ENCODE measurements around the gene CHD5.

CHD5 gene

DNA sequence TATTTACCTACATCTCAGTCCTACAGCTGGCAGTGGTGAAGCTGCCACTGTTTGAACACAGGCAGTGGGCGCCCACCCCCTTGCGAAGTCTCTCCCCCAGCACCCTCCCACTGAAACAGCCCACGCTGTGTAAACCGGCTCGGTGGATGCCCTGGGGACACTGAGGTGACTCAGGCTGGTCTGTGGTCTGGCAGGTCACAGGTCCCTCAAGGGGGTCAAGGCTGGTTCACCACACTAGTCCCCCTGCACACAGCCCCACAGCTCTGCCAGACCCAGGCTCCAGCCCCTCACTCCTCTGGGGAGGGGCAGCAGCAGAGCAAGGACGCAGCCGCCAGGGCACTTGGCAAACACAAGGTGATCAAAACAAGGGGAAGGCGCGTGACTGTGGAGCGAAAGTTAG, 7.6 kb downstream of the CHD5 start:
- no peak for DNase-seq (ENCODE audit: low spot score)

DNA sequence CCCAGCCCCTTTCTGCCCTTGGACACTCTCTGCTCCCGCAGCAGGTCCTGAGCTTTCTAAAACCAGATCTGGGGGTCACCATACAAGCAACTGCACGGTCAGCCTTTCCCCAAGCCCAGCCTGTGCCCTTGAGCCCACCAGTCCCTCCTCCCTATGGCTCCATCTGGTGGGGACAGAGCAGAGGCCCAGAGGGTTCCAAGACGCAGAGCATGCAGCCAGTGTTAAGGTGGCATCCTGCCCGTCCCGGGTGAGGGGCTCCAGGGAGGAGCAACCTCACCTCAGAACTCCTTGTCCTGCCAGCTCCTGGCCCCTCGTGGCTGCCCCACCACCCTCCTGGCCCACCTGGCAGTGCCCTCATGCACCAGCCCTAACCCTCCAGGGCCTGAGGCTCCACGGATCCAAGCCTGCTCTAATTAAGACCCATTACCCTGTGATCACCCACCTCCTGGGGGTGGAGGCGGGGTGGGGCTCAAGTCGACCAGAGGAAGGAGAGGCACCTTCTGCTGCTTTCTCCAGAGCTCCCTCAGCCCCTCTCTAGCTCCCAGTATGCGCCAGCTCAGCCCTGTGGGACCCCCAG, 8.5 kb downstream of the CHD5 start:
- no peak for DNase-seq (ENCODE audit: low spot score)

DNA sequence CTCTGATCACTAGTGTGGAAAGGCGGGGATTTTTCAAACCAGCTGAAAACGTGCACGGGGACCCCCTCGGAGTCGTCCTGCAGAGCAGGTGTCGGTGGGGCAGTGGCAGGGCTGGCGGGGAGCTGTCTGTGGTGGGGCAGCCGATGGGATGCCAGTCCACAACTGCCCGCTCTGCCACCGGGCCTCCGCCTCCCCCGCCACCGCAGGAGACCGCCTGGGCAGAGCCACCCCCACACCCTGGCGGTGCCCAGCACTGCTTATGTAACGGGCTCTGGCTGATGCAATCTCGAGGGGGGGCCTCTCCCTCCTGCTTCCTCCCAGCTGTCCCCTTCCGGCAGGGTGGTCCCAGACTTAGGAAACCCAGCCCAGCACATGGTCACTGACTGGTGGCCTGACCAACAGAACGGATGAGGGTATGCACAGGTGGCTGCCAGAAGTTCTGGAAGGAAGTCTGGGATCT, 9.3 kb downstream of the CHD5 start:
- DNase-seq (ENCODE audit: low spot score), result no peak

DNA sequence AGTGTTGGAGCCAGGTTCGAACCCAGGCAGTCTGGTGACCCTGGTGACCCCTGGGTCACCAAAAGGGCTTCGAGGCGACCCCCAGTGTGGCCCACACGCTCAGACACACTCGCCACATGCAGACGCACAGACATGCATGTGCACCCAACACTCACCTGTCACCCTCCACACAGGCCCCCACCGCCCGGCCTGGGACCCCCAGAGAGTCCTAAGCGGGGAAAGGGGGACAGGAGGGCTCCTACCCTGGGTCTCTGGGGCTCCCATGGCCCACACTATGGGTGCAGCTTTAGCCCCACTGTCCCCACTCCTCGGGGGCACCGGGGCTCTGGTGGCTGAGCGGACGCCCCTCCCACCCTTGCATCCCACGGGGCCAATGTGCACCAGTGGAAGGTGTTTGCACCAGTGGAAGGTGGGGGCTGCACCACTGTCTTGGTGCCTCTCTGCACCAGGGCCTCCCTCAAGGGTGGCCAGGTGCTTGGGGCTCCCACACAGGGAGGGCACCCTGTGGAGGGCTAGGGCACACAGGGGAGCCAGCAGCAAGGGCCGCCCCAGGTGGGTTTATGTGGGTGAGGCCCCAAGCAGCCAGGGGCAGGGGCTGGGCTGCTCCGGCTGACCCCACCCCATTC, 9.9 kb downstream of the CHD5 start:
- no peak for DNase-seq (ENCODE audit: low spot score)

DNA sequence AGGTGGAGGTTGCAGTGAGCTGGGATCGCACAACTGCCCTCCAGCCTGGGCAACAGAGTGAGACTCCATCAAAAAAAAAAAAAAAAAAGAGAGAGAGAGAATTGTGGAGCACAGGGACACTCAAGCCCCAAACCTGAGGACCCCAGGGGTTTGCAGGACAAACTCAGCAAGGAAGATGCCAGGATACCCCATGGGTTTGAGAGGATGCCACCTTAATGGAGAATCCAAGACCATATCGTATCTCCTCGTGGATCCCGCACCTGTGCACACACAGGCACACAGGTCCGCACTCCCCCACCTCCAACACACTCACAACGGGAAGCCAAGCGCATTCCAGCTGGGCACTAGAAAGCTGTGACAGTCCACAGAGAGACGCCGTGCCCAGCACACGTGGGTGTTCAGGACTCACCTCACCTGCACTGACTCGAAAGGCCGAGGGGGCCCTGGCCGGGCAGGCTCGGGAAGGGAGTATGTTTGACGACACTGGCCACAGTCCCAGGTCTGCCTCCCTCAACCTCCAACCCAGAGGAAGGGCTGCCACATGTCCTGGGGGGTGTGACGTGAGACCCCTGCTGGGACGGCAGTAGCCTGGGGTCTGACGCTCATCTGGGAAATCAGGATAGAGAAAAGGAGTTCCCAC, 11.1 kb downstream of the CHD5 start:
- no peak for DNase-seq (ENCODE audit: low spot score)

DNA sequence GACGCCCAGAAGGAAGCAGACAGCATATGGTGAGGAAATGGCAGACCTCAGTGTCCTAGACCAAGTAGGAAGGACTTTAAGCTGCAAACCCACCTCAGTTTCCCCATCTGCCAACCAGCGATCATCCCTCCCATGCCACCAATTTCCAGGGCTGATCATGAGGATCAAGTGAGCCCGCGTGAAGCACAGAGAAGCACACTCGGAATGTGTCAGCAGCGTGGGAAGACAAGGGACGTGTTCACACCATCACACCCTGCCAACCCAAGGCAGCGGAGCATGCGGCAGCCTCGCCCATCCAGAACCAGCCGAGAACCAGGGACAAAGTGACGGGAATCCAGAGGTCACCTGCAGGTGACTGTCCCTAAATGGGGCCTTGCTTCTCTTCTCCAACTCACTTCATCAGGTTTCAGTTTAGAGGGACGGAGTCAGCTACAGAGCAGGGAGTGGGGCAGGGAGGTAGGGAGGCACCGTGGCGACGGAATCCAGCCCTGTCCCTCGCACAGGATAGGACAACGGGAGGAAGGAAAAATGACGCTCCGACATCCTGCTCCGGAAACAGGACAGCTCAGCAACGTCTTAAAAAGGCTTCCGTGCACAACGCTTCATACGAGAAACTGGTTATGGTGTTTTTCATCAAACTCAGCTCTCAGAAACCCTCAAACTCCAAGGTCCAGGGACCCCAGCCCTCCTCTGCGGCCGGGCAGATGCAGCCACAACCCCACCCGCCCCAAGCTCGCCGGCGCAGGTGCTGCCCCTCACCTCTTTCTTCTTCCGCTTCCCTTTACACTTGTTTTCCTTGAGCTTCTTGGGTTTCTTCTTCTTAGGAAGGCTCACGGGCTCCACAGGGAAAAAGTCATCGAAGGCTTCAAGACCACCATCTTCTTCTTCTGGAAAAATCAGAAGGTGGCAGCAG, 12.5 kb downstream of the CHD5 start:
- no peak for DNase-seq (ENCODE audit: low spot score)

DNA sequence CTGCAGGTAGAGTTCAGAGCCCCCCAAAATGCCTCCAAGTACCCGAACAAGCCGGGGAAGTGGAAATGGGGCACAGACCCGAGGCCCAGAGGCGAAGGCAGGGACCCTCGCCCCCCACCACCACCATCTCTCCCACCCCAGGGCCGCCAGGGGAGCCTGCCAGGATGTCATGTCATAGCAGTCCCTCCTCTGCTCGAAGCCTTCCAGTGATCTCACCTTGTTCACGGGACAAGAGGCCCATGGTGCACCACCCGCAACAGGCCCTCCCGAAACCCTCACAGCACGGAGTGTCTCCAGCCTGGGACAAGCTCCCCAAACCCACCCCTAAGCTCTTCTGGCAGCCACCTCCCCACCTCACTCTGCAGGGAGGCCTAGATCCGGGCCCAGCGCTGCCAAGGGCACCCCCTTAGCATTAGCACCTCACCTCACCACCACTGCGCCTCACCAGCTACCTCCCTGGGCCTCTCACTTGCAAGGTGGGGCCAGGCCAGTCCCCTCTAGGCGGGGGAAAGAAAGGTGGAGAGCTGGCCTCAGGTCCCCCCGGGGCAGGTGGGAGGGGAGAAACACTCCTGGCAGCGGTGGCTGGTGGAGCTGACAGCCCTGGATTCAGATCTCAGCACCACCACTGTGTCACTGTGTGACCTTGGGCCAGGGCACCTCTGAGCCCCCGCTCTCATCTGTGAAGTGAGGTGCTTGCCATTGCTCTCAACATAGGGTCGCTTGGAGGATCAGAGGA, 13.3 kb downstream of the CHD5 start:
- no peak for DNase-seq (ENCODE audit: low spot score)

DNA sequence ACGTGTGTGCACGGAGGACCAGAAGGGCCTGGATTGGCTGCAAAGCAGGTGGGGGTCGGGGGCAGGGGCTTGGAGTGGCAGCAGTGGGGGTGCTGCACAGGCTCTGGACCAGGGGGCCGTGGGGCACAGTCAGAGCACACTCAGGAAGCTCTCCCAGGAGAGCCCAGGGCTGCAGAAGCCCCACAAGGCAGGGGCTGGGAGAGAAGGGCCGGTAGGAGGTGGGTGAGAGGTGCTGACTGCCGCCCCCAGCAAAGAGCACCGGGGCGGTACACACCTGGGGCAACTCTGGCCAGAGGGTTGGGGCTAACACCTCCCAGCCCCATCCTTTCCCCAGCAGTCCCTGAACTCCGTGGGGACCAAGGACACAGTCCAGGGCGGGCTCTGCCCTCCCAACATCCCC, 13.9 kb downstream of the CHD5 start:
- DNase-seq (ENCODE audit: low spot score), result no peak

DNA sequence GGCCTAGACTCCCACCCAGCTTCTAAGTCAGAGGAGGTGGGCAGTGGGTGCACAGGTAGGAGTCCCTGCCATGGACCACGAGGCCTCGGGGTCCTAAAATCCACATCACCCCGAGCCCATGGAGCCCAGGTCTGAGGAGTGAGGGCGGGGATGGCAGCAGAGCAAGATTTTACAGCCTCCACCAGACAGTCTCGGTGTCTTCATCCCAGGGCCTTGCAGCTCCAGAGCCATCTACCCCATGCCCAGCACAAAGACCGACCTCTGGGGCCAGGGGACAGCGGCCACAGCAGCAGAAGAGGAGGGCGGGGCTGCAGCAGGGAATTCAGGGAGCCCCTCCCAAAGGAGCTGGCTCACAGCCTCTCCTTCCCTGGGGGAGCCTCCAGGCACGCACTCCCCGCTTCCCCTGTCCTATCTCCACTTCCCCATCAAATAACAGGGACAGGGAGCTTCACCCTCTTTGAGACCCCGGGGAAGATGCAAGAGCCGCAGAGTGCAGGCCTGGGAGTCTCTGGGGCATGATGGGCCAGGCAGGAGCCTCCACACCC, 14.6 kb downstream of the CHD5 start:
- DNase-seq (ENCODE audit: low spot score), result no peak

DNA sequence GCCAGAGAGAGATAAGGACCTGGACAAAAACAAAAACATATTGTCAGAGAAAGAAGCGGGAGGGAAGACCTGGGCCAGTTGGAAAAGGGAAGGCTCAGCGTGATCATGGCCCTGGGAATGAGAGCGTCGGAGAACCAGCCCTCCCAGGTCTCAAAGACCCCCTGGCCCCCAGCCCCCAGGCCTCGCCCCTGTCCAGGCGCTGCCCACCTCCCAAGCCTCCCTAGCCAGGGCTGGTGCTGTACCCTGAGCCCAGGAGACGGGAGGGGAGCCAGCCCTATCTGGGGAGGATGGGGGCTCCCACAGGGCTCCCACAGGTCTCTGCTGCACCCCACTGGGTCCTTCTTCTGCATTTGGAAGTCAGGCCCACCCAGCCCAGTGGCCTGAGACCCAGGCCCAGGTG, 15.1 kb downstream of the CHD5 start:
- DNase-seq (ENCODE audit: low spot score), result no peak

DNA sequence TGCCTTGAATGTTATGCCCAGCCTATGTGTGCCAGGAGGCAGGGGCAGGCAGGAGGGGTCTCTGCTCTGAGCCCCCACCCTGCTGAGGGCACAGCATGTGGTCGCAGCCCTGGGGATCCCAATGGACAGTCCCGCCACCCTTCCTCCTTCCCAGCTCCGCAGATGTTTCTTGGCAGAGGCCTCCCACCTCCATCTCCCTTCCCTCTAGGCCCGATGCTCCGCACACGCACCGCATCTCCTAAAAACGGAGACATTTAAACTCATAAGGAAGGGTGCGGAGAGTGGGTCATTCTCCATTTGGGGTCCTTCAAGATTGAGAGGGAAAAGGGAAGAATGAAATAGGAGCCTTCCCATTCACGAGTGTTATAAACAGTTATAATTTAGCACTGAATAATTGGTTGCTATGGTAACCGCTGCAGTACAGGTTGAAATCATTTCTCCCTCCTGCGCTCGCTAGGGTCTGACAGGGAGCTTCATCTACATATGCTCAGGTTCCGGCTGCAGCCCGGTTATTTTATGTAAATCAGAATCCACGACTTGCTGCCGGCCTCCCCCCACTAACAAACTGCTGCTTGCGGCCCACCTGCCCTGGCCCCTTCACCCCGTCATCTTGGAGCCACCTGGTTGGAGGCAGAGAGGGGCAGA, 16.0 kb downstream of the CHD5 start:
- no peak for DNase-seq (ENCODE audit: low spot score)

DNA sequence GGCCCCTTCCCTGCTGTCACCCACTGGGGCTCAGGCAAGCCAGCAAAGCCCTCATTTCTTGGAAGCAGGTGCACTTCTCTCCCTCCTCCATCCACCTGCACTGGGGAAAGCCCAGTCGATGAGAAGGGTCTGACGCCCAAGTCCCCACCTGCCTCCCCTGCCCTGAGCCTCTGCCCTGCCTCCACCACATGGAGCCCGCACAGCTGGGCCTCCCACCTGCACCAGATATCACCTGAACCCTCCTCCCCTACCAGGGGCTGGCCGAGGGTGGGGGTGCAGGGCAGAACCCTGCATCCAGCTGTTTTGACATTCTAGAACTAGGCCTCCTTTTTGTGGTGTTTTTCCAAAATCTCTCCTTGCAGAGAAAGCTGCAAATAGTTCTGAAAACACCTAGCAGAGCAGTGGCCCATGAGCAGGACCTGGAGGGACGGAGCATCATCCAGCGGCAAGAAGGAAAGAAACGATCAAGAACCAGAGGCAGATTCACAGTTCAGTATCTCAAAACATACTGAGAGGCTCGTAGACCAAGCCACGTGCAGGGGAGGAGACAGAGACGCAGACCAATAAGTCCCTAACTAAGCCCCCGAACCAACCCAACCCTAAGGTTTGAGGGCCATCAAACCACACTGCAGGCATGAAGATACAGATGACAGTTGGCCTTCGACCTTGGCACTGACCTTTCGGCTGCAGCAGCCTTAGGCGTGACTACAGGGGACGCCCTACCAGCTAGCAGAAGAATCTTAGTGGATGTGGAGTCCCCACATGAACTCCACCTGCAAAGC, 16.7 kb downstream of the CHD5 start:
- no peak for DNase-seq (ENCODE audit: low spot score)

DNA sequence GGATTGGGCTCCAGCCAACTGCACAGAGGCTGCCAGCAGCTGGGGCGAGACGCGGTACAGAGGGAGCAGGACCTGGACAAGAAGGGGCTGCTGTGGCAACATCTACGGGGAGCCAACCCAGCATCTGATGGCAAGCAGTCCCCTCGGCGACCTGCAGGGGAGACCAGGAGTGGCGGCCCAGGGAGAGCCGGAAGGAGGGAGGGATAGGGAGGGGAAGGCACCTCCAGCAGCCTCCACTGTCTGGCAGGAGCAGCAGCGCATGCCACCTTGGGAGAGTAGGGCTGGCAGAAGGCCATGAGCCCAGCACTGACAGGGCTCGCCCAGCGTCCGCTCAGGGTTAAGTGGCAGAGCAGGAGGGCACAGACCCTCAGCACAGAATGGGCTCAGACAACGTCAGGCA, 17.3 kb downstream of the CHD5 start:
- no peak for DNase-seq (ENCODE audit: low spot score)

DNA sequence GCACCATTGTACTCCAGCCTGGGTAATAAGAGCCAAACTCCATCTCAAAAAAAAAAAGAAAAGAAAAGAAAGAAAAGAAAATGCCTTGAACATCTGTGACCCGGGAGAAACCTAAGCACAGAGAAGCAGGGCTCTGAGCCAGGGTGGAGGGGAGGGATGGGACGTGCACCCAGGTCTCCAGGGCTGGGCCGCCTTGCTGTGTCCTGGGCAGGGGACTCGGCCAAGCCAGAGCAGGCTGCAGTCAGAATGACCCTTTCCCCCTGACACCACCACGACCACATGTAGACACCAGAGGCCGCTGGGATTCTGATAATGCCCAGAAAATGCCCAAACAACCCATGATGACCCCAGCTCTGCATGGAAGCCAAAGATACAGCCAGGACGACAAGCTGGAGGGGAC, 17.8 kb downstream of the CHD5 start:
- DNase-seq (ENCODE audit: low spot score), result no peak

DNA sequence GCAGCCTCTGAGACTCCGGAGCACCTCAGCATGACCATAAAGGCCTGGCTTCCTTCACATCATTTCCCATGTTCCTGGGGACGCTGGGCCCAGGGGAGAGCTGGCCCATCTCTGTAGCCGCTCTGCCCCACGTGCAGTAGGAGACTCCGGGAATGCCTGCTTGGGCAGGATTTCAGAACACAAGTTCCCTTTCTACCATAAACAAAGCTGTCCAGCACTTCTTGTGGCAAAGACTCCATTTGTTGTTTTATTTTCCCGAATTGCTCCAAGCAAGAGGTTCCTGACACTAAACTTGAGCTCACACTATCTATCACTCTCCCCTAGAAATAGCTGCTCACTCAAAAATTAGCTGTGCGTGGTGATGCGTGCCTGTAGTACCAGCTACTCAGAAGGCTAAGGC, 21.9 kb downstream of the CHD5 start:
- DNase-seq (ENCODE audit: low spot score), result no peak

DNA sequence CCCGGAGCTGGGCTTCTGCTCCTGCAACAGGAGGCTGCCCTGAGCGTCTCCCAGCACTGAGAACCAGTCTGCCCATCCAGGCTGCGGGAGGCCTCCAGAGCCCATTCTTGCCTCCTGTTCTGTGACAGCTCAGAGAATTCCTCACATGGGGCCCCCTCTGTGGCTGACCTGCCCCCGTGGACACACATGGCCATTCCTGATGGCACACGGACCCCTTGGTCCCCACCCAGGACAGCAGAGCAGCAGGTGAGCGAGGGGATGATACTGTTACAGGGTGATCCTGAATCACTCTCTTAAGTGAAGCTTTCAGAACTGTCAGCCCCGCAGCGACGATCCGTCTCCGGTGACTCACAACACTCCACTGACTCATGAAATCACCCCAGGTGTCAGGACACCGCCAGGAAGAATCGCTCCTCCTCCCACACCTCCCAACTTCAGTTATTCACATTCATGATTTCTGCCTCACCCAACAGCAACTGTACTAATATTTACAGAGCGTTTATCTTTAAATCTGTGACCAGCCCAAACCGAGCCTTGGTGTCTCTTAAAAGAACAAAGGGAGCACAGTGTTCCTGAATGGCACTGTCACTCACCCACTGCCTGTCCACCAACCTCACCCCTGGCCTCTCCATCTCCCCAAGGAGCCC, 22.5 kb downstream of the CHD5 start:
- DNase-seq (ENCODE audit: low spot score), result no peak

DNA sequence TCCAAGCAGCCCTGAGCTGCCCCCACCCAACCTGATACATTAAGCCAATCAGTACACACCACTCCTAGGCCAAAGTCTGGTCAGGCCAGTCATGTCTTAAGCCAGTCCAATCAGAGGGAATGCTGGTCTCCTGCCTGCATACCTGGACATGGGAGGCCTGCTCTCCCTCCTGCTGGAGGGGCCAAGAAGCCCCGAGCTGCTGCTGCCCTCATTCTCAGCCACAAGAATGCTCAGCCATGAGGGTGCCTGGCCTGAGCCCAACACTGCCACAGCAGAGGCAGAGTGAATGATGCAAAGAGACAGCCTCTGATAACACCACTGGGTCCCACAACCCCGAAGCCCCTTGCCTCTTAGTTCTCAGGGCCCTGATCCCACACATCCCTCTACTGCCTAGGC, 23.0 kb downstream of the CHD5 start:
- DNase-seq (ENCODE audit: low spot score), result no peak

DNA sequence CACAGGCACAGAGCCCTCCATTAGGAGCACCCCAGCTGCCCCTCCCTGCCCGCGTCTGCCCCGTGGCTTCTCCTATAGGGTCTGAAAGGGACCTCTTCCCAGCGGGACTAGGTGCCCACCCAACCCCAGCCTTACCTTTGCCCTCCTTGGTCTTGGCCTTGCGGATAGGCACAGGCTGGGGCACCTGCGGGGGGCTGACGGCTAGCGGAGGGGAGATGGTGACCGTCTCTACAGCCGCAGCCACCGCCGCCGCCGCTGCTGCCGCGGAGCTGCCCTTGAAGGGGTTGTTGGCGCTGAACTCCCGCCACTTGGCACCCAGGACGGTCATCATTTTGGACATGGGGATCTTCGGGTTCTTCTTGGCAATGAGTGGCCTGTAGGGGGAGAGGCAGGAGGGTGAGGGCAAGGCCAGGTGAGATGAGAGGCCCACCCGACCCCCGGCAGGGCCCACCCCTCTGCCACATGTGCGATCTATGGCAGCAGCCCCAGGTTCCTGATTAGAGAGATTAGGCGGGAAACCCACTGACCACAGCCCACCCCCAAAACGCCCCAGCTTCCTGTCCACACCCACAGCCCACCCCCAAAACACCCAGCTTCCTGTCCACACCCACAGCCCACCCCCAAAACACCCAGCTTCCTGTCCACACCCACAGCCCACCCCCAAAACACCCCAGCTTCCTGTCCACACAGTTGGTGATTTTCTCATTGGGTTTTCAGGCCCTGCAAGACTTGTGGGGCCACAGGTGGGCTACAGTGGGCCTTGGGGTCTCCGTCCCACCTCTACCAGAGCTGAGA, 25.4 kb downstream of the CHD5 start:
- DNase-seq (ENCODE audit: low spot score), result no peak

DNA sequence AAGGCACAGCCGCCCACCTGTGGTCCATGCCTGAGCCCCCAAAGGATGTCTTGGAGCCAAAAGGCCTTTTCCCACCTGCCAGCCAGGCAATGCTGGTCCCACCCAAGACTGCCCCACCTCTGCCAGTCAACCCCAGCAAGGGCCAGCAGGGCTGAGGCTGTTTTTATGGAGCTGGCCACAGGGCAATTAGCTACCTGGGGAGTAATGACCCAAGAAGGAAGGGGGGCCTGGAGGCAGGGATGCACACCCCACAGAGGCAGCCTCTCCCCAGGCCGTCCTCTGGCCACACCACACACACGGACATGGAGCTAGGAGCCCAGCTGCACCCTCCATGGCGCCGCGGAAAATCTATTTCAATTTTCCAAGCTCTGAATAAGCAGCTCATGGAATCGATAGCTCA, 27.2 kb downstream of the CHD5 start:
- no peak for DNase-seq (ENCODE audit: low spot score)
